NCI-H2196 treated with DMSO at 0.1 percent for 48 hours (cell line): ENCODE measurements around the gene MANSC4.
A peak's percentile ranks its signal among the peaks of the same experiment; 100 is the strongest.
"Not testable (repeated sequence)": the region's sequence is repeated elsewhere in the genome, so short reads cannot be mapped to it uniquely, and the experiment has no call there.

Experiments used
- DNase-seq: peaks from one replicate; lab custom pipeline; 2025; ENCODE audit not compliant: unreplicated experiment; lab: John Stamatoyannopoulos, UW

MANSC4 gene

GRCh38 chr12:27756670-27757195, 23.3 kb downstream of the MANSC4 start:
- DNase-seq: no peak

- no peak for DNase-seq
Measured at GRCh38 chr12:27754795-27755194, 25.2 kb downstream of the MANSC4 start.

DNA sequence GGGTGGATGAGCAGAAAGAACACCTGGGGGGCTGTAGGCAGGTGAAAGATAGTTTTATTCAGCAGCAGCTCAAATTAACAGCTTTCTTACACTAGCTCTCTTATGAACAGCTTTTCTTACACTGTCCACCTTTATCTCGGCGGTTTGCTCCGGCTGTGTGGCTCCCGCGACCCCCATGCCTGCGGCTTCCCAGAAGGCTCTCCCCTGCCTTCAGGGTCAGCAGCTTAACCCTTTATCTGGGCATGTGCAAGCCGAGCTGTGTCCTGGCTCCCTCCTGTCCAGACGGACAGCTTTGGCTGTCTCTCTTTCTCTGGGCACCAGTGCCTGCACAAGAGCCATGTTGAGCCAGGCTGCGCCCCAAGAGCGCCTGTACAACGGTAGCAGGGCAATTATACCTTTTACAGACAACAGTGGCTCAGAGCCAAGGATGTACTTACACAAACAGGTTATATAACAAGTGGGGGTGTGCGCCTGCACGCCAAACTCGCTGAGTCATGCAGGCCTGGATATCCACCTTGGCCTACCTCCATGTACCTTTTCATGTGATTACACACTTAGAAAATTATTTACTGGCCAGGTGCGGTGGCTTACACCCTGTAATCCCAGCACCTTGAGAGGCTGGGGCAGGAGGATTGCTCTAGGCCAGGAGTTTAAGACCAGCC, 28.5 kb downstream of the MANSC4 start:
- DNase-seq: peak; percentile 49

GRCh38 chr12:27747111-27747820, 32.8 kb downstream of the MANSC4 start:
- no peak for DNase-seq

DNA sequence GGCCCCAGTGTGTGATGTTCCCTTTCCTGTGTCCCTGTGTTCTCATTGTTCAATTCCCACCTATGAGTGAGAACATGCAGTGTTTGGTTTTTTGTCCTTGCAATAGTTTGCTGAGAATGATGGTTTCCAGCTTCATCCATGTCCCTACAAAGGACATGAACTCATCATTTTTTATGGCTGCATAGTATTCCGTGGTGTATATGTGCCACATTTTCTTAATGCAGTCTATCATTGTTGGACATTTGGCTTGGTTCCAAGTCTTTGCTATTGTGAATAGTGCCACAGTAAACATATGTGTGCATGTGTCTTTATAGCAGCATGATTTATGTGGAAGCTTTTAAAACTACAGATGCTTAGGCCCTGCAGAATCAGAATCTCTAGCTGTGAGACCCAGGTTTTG, 34.3 kb downstream of the MANSC4 start:
- DNase-seq: not testable (repeated sequence)

DNA sequence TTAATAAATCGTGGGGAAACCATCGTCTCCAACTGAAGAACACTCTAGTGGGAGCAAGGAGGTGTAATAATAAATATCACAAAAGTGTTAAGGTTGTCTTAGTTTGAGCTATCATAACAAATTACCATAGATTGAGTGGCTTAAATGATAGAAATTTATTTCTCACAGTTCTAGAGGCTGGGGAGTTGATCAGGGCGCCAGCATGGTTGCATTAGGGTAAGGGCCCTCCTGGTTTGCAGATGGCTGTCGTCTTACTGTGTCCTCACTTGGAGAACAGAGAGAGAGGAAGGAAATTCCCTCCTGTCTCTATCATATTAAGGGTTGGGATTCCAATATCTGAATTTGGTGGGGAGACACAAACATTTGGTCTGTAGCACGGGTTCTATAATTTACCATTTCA, 36.4 kb downstream of the MANSC4 start:
- no peak for DNase-seq

DNA sequence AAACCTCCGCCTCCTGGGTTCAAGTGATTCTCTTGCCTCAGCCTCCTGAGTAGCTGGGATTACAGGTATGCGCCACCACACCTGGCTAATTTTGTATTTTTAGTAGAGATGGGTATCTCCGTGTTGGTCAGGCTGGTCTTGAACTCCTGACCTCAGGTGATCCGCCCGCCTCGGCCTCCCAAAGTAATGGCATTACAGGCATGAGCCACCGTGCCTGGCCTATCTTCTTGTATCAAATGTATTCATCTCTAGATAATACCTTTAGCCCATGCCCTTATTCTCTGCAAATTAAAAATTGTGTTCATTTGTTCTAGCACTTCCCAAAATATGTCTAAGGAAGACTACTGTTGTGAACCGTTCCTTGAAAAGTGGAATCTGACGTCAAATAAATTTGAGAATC, 45.7 kb downstream of the MANSC4 start:
- DNase-seq: not testable (repeated sequence)

GRCh38 chr12:27733791-27734190, 46.2 kb downstream of the MANSC4 start:
- no peak for DNase-seq

GRCh38 chr12:27733052-27733656, 46.9 kb downstream of the MANSC4 start:
- DNase-seq: peak; percentile 43

DNA sequence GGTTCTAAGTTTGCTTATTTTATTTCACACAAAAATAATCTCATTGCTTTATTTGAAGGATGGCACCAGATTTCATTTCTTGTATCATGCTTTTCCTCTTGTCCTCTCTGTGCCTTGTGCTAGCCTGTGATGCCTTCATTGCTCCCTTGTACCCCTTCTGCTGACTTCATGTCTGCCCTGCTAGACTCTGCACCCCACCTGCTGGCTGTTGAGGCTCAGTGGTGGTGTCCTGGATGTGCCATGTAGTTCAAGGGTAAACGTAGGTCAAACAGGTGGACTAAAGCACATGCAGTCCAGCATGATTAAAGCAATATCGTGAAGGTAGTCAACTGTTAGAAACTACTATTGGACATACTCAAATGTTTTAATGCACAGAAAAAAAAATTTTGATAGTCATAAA, 47.8 kb downstream of the MANSC4 start:
- DNase-seq: no peak

DNA sequence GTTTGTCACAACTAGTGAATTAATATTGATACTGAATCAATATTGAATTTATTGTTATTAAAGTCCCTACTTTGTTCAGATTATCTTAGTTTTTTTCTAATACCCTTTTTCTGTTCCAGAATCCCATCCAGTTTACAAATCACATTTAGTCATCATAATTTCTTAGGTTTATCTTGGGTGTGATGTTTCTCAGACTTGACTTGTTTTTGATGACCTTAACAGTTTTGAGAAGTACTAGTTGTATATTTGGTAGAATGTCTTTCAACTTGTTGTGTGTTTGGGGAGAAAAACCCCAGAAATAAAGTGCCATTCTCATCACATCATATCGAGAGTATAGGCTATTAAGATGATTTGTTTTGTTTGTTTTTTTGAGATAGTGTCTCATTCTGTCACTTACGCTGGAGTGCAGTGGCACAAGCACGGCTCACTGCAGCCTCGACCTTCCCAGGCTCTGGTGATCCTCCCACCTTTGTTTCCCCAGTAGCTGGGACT, 49.9 kb downstream of the MANSC4 start:
- no peak for DNase-seq

DNA sequence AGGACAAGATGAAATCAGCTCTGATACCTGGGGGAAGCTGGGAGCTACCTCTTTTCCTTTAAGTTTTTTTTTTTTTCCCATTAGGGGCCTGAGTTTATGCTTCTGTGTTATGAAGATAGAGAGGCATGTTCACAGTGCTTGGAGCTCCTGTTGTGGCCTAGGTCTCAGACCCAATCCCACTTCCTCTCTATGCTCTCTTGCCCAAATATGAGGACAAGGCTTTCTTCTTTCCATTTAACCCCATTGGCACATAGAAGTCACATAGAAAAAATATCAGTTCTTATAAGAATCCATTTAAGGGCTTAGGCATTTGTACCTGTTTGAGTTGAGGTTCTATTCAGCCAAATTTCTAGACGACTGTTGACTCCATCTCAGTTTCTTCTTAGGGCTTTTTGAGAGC, 56.8 kb downstream of the MANSC4 start:
- DNase-seq: no peak
